NCI-H2029 (cell line): ENCODE data around the gene TBCE.
"Not testable (repeated sequence)": the region's sequence is repeated elsewhere in the genome, so short reads cannot be mapped to it uniquely, and the experiment has no call there.

Experiments used
- DNase-seq: peaks from one replicate; lab custom pipeline; 2025; lab: John Stamatoyannopoulos, UW

The TBCE gene

DNA sequence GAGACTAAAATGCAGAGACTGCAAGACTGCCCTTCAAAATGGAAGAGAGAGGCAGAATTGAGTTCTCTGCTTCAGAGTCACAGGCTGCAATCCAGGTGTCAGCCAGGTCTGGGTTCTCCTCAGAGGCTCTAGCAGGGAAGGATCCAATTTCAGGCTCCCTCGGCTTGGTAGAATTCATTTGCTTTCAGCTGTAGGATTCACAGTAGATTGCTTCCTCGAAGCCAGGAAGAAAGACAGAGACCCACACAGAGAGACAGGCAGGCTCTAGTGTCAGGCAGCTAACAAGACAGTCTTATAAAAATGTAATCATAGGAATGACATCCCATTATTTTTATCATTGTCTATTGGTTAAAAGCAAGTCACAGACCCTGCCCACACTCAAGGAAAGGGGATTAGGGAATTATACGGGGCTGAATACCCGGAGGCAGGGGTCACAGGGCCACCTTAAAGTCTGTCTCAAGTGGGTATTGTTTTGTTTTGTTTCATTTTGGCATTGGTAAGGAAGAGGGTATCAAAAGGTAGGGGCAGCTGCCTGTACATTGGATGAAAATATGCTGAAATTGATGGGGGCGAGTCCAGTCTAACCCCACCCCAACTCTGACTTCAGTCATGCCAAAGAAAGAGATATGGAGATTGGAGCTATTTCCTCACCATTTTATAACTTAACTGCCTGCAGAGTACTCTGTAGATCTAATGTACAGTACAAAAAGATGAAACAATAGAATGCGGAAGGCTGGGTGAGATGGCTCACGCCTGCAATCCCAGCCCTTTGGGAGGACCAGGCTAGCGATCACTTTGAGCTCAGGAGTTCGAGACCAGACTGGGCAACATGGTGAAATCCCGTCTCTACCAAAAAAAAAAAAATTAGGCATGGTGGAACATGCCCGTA, 9.5 kb upstream of the TBCE start:
- DNase-seq: peak; percentile 4

DNA sequence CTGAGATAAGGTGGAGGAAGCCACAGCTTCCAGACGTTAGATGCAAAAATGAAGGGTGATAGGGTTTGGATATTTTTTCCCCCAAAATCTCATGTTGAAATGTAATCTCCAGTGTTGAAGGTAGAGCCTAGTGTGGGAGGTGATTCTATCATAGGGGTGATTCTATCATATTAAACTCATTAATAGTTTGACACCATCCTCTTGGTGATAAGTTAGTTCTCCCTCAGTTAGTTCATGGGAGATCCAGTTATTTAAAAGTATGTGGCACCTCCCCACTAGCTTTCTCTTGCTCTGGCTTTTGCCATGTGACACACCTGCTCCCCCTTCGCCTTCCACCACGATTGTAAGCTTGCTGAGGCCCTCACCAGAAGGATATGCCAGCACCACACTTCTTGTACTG, 8.3 kb upstream of the TBCE start:
- no peak for DNase-seq

DNA sequence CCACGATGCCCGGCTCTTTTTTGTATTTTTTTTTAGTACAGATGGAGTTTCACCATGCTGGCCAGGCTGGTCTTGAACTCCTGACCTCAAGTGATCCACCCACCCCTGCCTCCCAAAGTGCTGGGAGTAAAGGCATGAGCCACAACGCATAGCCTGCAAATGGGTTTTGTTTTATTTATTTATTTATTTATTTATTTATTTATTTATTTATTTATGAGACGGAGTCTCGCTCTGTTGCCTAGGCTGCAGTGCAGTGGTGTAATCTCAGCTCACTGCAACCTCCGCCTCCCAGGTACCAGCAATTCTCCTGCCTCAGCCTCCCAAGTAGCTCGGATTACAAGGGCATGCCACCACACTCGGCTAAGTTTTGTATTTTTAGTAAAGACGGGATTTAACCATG, 3.0 kb upstream of the TBCE start:
- not testable (repeated sequence) for DNase-seq

DNA sequence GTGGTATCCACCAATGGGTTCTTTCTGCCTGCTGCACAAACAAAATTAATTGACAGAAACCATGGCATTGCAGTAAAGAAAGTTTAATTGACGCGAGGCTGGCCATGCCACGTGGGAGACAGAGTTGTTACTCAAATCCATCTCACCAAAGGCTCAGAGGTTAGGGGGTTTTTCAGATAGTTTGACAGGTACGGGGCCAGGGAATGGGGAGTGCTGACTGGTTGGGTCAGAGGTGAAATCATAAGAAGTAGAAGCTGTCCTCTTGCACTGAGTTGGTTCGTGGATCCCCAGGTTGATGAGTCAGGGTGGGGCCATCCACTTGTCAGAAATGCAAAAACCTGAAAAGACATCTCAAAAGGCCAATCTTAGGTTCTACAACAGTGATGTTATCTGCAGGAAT, 941 bp upstream of the TBCE start:
- DNase-seq: no peak

- no peak for DNase-seq
Measured at GRCh38 chr1:235368428-235368827, 1.2 kb downstream of the TBCE start.

- no peak for DNase-seq
Measured at GRCh38 chr1:235369802-235370201, 2.6 kb downstream of the TBCE start.

DNA sequence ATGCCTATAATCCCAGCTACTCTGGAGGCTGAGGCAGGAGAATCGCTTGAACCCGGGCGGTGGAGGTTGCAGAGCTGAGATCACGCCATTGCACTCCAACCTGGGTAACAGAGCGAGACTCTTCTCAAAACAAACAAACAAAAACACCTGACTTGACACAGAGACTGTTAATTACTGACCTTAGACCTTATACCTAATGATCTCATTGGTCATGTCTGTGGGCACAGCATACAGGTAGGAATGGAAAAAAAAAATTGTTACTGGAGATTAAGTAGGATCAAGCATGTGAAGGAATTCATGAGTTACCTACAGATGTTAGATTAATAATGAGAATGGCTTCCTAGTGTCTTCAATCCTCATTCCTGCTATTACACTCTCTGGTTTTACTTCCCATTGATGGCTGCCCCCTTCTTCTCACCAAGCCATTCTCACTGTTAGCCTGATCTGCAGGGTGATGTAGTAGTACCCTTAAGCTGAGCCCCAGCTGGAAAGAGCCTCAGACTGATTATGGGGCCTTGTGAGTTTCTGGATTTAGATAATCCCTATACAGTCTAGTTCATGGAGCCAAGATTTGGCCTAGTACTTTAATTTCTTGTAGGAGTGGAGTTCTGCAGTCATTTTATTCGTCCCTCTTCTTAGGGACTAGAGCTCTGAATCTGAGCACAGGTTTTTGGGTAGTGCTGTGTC, 8.8 kb downstream of the TBCE start:
- DNase-seq: no peak

DNA sequence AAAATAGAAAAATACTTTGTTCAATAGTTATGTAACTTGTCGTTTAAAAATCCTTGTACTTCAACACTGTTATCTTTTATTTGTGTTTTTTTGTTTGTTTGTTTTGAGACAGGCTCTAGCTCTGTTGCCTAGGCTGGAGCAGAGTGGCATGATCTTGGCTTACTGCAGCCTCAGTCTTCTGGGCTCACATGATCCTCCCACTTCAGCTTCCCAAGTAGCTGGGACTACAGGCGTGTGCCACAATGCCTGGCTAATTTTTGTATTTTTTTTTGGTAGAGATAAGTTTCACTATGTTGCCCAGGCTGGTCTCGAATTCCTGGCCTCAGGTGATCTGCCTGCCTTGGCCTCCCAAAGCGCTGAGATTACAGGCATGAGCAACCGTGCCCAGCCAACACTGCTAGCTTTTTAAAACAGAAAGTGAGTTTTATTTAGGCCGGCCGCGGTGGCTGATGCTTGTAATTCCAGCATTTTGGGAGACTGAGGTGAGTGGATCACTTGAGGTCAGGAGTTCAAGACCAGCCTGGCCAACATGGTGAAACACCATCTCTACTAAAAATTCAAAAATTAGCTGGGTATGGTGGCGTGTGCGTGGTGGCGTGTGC, 11.0 kb downstream of the TBCE start:
- not testable (repeated sequence) for DNase-seq

- not testable (repeated sequence) for DNase-seq
Measured at GRCh38 chr1:235381955-235382739, 14.9 kb downstream of the TBCE start.

DNA sequence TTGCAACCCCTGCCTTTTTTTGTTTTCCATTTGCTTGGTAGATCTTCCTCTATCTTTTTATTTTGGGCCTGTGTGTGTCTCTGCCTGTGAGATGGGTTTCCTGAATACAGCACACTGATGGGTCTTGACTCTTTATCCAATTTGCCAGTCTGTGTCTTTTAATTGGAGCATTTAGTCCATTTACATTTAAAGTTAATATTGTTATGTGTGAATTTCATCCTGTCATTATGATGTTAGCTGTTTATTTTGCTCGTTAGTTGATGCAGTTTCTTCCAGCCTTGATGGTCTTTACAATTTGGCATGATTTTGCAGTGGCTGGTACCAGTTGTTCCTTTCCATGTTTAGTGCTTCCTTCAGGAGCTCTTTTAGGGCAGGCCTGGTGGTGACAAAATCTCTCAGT, 18.4 kb downstream of the TBCE start:
- DNase-seq: not testable (repeated sequence)

DNA sequence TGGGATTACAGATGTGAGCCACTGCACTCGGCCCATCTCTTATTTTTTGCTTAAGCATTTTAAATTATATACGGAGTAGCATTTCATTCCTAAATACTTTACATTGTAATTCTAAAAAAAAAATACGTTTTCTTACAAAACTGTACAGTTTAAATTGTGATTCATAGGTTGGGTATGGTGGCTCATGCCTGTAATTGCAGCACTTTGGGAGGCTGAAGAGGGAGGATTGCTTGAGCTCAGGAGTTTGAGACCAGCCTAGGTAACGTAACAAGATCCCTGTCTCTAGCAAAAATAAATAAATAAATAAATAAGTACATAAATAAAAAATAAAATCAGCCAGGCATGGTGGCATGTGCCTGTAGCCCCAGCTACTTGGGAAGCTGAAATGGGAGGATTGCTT, 24.6 kb downstream of the TBCE start:
- no peak for DNase-seq

GRCh38 chr1:235397733-235398132, 30.5 kb downstream of the TBCE start:
- no peak for DNase-seq

GRCh38 chr1:235399661-235400060, 32.4 kb downstream of the TBCE start:
- no peak for DNase-seq

DNA sequence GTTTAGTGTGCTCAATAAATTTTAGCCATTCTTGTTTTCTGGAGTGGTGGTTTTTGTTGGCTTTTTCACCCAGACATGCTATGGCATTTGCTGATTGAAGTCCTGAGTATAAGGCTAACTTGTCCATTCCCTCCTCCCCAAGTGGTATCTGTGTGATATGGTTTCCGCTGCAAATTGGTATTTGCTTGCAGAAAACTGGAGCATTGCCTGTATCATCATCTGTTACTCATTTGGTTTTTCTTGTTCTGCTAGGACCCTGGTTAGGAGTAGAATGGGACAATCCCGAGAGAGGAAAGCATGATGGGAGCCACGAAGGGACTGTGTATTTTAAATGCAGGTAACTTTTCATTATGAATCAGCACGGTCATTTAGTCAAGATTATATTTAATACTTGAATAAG, 34.0 kb downstream of the TBCE start:
- DNase-seq: no peak

GRCh38 chr1:235402457-235403200, 35.4 kb downstream of the TBCE start:
- no peak for DNase-seq

DNA sequence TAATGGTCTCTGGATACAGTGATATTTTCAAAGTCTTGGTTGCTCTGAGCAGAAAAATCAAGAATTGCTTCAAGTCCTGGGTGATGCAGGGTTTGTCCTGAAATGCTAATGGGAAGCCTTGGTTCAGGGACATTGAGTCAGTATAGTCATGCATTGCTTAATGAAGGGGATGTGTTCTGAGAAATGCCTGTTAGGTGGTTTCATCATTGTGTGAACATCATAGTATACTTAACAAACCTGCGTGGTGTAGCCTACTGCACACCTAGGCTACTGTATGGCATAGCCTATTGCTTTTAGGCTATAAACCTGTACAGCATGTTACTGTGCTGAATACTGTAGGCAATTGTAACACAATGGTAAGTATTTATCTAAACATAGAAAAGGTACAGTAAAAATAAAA, 36.4 kb downstream of the TBCE start:
- no peak for DNase-seq

GRCh38 chr1:235404190-235404589, 37.0 kb downstream of the TBCE start:
- no peak for DNase-seq

- DNase-seq: no peak
Measured at GRCh38 chr1:235407419-235407818, 40.2 kb downstream of the TBCE start.

GRCh38 chr1:235408503-235408960, 41.3 kb downstream of the TBCE start:
- no peak for DNase-seq

- no peak for DNase-seq
Measured at GRCh38 chr1:235409042-235409820, 42.0 kb downstream of the TBCE start.

- DNase-seq: no peak
Measured at GRCh38 chr1:235410467-235410866, 43.2 kb downstream of the TBCE start.
